RWPE2 (cell line): ENCODE data around the gene PTPRU.

Source experiments
- ATAC-seq: fragments of 200-7000 bp; cut with Tn5 transposase; 3 replicates; pipeline ENCODE4 v1.9.1; 2021; ENCODE audit warnings: low read depth
- DNase-seq: peaks from one replicate; pipeline ENCODE4 v3.0.0-alpha.2; 2020; ENCODE audit warnings: low spot score
- H3K27ac ChIP-seq: fragments of 450-650 bp; 2 replicates; pipeline ENCODE4 v1.5.1; 2017; ENCODE audit warnings: mild to moderate bottlenecking; ENCODE audit not compliant: poor library complexity, severe bottlenecking
- H3K27me3 ChIP-seq: fragments of 250-450 bp; sonication (Bioruptor Pico); 2 replicates; pipeline ENCODE4 v1.5.1; 2021; ENCODE audit warnings: mild to moderate bottlenecking, moderate library complexity; ENCODE audit not compliant: insufficient read depth, poor library complexity, severe bottlenecking
- H3K36me3 ChIP-seq: fragments of 250-450 bp; sonication (Bioruptor Pico); 2 replicates; pipeline ENCODE4 v1.5.1; 2020; ENCODE audit warnings: low read depth, mild to moderate bottlenecking, moderate library complexity
- H3K4me1 ChIP-seq: fragments of 250-450 bp; sonication (Bioruptor Pico); 2 replicates; pipeline ENCODE4 v1.5.1; 2021; ENCODE audit warnings: mild to moderate bottlenecking, moderate library complexity; ENCODE audit not compliant: insufficient read depth, poor library complexity, severe bottlenecking
- H3K4me3 ChIP-seq: fragments of 250-450 bp; sonication (Bioruptor Pico); 2 replicates; pipeline ENCODE4 v1.5.1; 2021; ENCODE audit warnings: mild to moderate bottlenecking, moderate library complexity; ENCODE audit not compliant: severe bottlenecking
- H3K9me3 ChIP-seq: fragments of 250-450 bp; sonication (Bioruptor Pico); 2 replicates; pipeline ENCODE4 v1.5.1; 2021; ENCODE audit warnings: mild to moderate bottlenecking, moderate library complexity; ENCODE audit not compliant: severe bottlenecking
- TF ChIP-seq, protein P1 (sequence below): fragments of 450-650 bp; IDR thresholded peaks from one replicate; pipeline ENCODE4 v1.5.1; 2017; ENCODE audit warnings: mild to moderate bottlenecking, moderate library complexity; ENCODE audit not compliant: poor library complexity, severe bottlenecking

Gene PTPRU

DNA sequence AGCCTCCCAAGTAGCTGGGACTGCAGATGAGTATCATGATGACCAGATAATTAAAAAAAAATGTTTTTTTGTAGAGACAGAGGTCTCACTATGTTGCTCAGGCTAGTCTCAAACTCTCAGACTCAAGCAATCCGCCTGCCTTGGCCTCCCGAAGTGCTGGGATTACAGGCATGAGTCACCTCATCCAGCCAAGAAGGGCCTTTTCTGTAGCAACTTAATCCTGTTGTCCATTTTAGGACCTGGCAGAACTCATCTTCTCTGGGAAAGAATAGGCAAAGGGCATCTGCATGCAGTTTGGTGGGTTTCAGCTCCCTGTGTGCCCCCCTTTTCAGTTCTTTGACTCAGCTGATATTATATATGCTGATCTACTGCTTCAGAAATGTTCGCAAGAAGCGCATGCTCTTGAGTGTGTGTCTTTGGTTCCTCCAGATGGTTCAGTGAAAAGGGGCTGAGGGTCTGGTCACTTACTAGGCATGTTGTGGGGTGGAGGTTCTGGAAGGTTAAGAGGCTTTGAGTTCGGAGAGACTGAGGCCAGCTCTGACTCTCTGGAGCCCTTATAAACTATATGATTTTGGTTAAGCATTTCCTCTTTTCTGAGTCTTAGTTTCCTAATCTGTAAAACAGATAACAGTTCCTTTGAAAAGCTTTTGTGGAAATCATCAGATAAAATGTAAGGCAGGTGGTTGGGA lies 35.3 kb upstream of the PTPRU start:
- Histone ChIP-seq H3K27ac (no peak overlapping the region), H3K27me3 (no peaks in the 10 kb centered on the region), H3K36me3 (peaks cover 48% of the 10 kb centered on the region), H3K4me1 (peaks cover 6% of the 10 kb centered on the region), H3K4me3 (no peak overlapping the region), H3K9me3 (no peaks in the 10 kb centered on the region)
- no peak for ATAC-seq
- TF ChIP-seq, protein P1, sequence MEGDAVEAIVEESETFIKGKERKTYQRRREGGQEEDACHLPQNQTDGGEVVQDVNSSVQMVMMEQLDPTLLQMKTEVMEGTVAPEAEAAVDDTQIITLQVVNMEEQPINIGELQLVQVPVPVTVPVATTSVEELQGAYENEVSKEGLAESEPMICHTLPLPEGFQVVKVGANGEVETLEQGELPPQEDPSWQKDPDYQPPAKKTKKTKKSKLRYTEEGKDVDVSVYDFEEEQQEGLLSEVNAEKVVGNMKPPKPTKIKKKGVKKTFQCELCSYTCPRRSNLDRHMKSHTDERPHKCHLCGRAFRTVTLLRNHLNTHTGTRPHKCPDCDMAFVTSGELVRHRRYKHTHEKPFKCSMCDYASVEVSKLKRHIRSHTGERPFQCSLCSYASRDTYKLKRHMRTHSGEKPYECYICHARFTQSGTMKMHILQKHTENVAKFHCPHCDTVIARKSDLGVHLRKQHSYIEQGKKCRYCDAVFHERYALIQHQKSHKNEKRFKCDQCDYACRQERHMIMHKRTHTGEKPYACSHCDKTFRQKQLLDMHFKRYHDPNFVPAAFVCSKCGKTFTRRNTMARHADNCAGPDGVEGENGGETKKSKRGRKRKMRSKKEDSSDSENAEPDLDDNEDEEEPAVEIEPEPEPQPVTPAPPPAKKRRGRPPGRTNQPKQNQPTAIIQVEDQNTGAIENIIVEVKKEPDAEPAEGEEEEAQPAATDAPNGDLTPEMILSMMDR: no peak
- DNase-seq: no peak

DNA sequence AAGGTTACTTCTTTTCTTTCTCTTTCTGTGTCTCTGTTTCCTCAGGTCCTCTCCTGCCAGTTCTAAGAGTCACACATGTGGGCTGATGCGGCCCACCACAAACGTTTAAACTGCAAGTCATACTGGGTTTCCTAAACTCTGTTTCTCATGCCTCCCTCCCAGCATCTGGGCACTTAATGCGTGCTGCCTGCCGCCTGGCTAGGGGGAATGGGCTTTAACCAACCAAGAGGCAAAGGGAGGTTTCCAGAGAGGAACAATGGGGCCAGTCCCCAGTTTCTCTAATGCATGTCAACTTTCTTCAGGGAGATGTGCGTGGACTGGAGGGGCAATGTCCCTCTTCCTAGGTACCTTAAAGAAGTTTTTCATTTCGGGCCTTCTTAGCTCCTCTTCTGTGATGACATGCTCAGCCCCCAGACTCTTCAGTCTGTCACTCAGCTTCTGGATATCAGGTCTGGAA lies 34.7 kb upstream of the PTPRU start:
- Histone ChIP-seq H3K4me1 (peaks cover 6% of the 10 kb centered on the region), H3K36me3 (peaks cover 50% of the 10 kb centered on the region), H3K27ac (peak overlapping the region; percentile 63), H3K9me3 (no peaks in the 10 kb centered on the region), H3K27me3 (no peaks in the 10 kb centered on the region), H3K4me3 (no peak overlapping the region)
- TF ChIP-seq, protein P1: no peak
- no peak for ATAC-seq
- DNase-seq: no peak

DNA sequence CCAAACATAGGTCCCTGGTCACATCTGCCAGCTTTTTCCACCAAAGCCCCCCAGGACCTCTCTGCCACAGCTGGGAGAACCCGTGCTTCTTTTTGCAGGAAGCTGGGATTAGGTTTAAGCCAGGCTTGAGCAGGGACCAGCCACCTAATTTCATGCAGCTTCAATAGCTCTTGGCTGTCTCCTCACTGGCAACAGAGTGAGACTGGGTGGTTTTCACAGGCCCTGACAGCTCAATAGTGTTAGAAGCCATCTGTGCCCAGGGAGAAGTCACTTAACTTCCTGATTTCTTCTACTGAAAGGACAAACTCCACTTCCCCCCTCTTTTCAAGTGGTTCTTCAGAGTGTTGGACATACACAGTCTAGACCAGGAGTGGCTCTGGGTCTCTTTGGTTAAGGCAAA lies 34.3 kb upstream of the PTPRU start:
- DNase-seq (no peak), ATAC-seq (no peak)
- Histone ChIP-seq H3K4me3 (no peak overlapping the region), H3K36me3 (peaks cover 46% of the 10 kb centered on the region), H3K4me1 (peaks cover 6% of the 10 kb centered on the region), H3K27me3 (no peaks in the 10 kb centered on the region), H3K9me3 (no peaks in the 10 kb centered on the region), H3K27ac (peak overlapping the region; percentile 63)
- TF ChIP-seq, protein P1: no peak

DNA sequence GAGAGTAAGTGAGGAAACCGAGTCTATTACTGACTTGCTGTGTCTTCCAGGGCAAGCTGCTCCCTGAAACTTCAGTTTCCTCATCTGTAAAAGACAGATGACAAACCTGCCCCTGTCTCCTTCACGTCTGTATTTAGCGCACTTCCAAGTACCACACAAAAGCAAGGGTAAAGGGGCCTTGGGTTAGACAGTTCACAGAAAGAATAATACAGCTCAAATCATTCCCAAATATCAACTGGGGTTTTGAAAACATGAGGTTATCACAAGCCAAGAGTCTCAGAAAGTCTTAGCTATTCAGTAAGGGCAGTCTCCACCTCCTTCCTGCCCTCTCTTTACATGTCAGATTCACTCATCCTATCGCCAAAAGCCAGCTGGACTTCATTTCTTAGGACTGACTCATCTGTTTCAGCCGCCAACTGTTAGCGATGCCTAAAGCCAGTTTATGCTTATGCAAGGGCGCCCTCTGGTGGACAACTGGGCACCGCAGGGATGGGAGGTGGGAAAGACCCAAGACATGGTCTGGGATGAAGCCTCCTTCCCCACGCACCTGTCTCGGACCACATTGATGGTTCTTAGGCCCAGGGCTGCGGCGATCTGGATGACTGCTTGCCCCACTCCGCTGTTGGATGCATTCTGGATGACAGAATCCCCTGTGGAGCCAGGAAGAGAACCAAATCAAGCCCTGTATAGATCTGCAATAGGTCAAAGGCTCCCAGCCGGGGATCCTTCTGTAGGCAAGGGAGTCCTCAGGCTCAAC lies 33.6 kb upstream of the PTPRU start:
- TF ChIP-seq, protein P1: peak; percentile 93

More for the DNA sequence above, 33.6 kb upstream of the PTPRU start:
- H3K36me3 ChIP-seq: peaks cover 44% of the 10 kb centered on the region
- H3K27me3 ChIP-seq: no peaks in the 10 kb centered on the region
- H3K4me1 ChIP-seq: peaks cover 6% of the 10 kb centered on the region
- H3K4me3 ChIP-seq: no peak overlapping the region
- DNase-seq (peak; percentile 92), ATAC-seq (peak; percentile 100)
- H3K9me3 ChIP-seq: no peaks in the 10 kb centered on the region
- H3K27ac ChIP-seq: peak overlapping the region; percentile 63
